Measurements from ENCODE around the gene MED8. TPM values are rescaled to one million over a fixed set of nuclear protein-coding genes. Genes with fewer than 3 reads are reported as not detected.

The MED8 gene
- total RNA-seq (10 to 100 TPM; 14.5 to 37.8 (median 30.1) TPM), polyA plus RNA-seq (10 to 100 TPM; 28.8 to 53.8 TPM), total RNA-seq (10.4 reads per million, percentile 36 among the genes with 10 or more reads in this experiment)

- ATAC-seq, result peak; percentile 98
- intact Hi-C loops (cut with micrococcal nuclease), result loop anchor here (1.0 to 10.0 kb wide), 5 partner anchors 21 to 265 kb away; partner anchors contain the start of genes CDC20 (in 2 of the 2), ELOVL1 (in 2 of the 2), KDM4A (in 2 of the 2) and CFAP57 (in 1 of the 2)
- ChIA-PET CTCF (interaction anchor here (1.0 to 1.9 kb wide), 4 partner anchors 11 to 163 kb away, joined by 3 to 6 read pairs (median 4); partner anchors contain the start of gene ELOVL1), POLR2A (interaction anchor here (1.0 to 3.8 kb wide), 10 partner anchors 12 to 218 kb away, joined by 3 to 23 read pairs (median 4); partner anchors contain the start of genes CDC20, CFAP57, EBNA1BP2 and ELOVL1)
- peaks cover 20 to 21% of the 10 kb centered on the region in 2 donors for H3K4me1 ChIP-seq (ENCODE audit: control insufficient read depth in 2 of 2, insufficient read depth in 2 of 2, low read length in 2 of 2)
- peak within 1 kb of the TSS; percentile 95 to 100 (median 99) for H3K27ac Mint-ChIP-seq
- peak within 1 kb of the TSS; percentile 93 for H3K27ac ChIP-seq (ENCODE audit: low read depth, low read length)
- peak; percentile 75 to 91 (median 88) for DNase-seq
- peaks cover 13 to 40% (median 16%) of the 10 kb centered on the region in 3 experiments for H3K36me3 ChIP-seq (ENCODE audit: control insufficient read depth in 2 of 3, insufficient read depth in 3 of 3, low read length in 3 of 3)
- H3K4me1 Mint-ChIP-seq, result peaks cover 42 to 69% (median 56%) of the 10 kb centered on the region in 7 donors
- no peaks in the 10 kb centered on the region for H3K9me3 ChIP-seq (ENCODE audit: control insufficient read depth in 2 of 3, low read length in 3 of 3)
- H3K9me3 Mint-ChIP-seq, result no peaks in the 10 kb centered on the region
- H3K4me3 Mint-ChIP-seq, result peak within 1 kb of the TSS; percentile 95 to 100 (median 100)
- H3K4me3 ChIP-seq (ENCODE audit: low read length), result peak within 1 kb of the TSS; percentile 96
- no peaks in the 10 kb centered on the region for H3K27me3 Mint-ChIP-seq
- no peaks in the 10 kb centered on the region for H3K27me3 ChIP-seq (ENCODE audit: control insufficient read depth in 2 of 2, insufficient read depth in 2 of 2, low read length in 2 of 2)
- peaks cover 10 to 21% (median 15%) of the 10 kb centered on the region in 5 donors for H3K36me3 Mint-ChIP-seq
Measured at GRCh38 chr1:43389326-43390313, at the start of gene MED8, which contains the start of gene SZT2. MED8 (minus strand) TSS chr1:43389800; CDS start chr1:43389764, 36 bp downstream. SZT2 (plus strand) TSS chr1:43389899; CDS start chr1:43389969, 70 bp downstream.

- no peaks in the 10 kb centered on the region for H3K9me3 ChIP-seq (ENCODE audit: control insufficient read depth in 2 of 3, low read length in 3 of 3)
- no peaks in the 10 kb centered on the region for H3K27me3 ChIP-seq (ENCODE audit: control insufficient read depth in 2 of 2, insufficient read depth in 2 of 2, low read length in 2 of 2)
- ChIA-PET POLR2A (interaction anchor here (0.9 to 1.7 kb wide), 2 partner anchors 15 to 23 kb away, joined by 3 to 9 read pairs; partner anchors contain the start of gene HYI), CTCF (no interaction called here)
- H3K4me1 ChIP-seq (ENCODE audit: control insufficient read depth in 2 of 2, insufficient read depth in 2 of 2, low read length in 2 of 2), result no peaks in the 10 kb centered on the region
- H3K4me1 Mint-ChIP-seq, result peaks cover 0 to 7% (median 0%) of the 10 kb centered on the region in 7 donors
- H3K27me3 Mint-ChIP-seq, result no peaks in the 10 kb centered on the region
- H3K4me3 Mint-ChIP-seq, result no peak overlapping the region
- peaks cover 10 to 93% (median 20%) of the 10 kb centered on the region in 3 experiments for H3K36me3 ChIP-seq (ENCODE audit: control insufficient read depth in 2 of 3, insufficient read depth in 3 of 3, low read length in 3 of 3)
- DNase-seq (no peak), ATAC-seq (no peak)
- no peak overlapping the region for H3K4me3 ChIP-seq (ENCODE audit: low read length)
- no peak overlapping the region for H3K27ac ChIP-seq (ENCODE audit: low read depth, low read length)
- intact Hi-C loops (cut with micrococcal nuclease), result no loop called here
- no peaks in the 10 kb centered on the region for H3K9me3 Mint-ChIP-seq
- peak overlapping the region in 2 of 9 donors; percentile 55 to 61 for H3K27ac Mint-ChIP-seq
- peaks cover 0 to 66% (median 6%) of the 10 kb centered on the region in 5 donors for H3K36me3 Mint-ChIP-seq
Measured at GRCh38 chr1:43438953-43439581, 49.5 kb upstream of the MED8 start.

- Histone ChIP-seq H3K36me3 (ENCODE audit: control insufficient read depth in 2 of 3, insufficient read depth in 3 of 3, low read length in 3 of 3) (peaks cover 7 to 93% (median 20%) of the 10 kb centered on the region in 3 experiments), H3K27ac (ENCODE audit: low read depth, low read length) (no peak overlapping the region), H3K4me3 (ENCODE audit: low read length) (no peak overlapping the region), H3K9me3 (ENCODE audit: control insufficient read depth in 2 of 3, low read length in 3 of 3) (no peaks in the 10 kb centered on the region), H3K27me3 (ENCODE audit: control insufficient read depth in 2 of 2, insufficient read depth in 2 of 2, low read length in 2 of 2) (no peaks in the 10 kb centered on the region), H3K4me1 (ENCODE audit: control insufficient read depth in 2 of 2, insufficient read depth in 2 of 2, low read length in 2 of 2) (no peaks in the 10 kb centered on the region)
- Mint-ChIP-seq H3K4me3 (no peak overlapping the region), H3K9me3 (no peaks in the 10 kb centered on the region), H3K36me3 (peaks cover 0 to 66% (median 6%) of the 10 kb centered on the region in 5 donors), H3K4me1 (peaks cover 0 to 7% (median 0%) of the 10 kb centered on the region in 7 donors), H3K27me3 (no peaks in the 10 kb centered on the region), H3K27ac (peak overlapping the region in 2 of 9 donors; percentile 33 to 55)
- ChIA-PET CTCF (no interaction called here), POLR2A (no interaction called here)
- no peak for ATAC-seq
- intact Hi-C loops (cut with micrococcal nuclease), result no loop called here
- no peak for DNase-seq
Measured at GRCh38 chr1:43438576-43438952, 49.0 kb upstream of the MED8 start.

- no peak overlapping the region for H3K4me3 Mint-ChIP-seq
- ATAC-seq, result no peak
- Histone ChIP-seq H3K4me3 (ENCODE audit: low read length) (no peak overlapping the region), H3K27ac (ENCODE audit: low read depth, low read length) (no peak overlapping the region), H3K9me3 (ENCODE audit: control insufficient read depth in 2 of 3, low read length in 3 of 3) (no peaks in the 10 kb centered on the region), H3K36me3 (ENCODE audit: control insufficient read depth in 2 of 3, insufficient read depth in 3 of 3, low read length in 3 of 3) (peaks cover 3 to 93% (median 15%) of the 10 kb centered on the region in 3 experiments), H3K4me1 (ENCODE audit: control insufficient read depth in 2 of 2, insufficient read depth in 2 of 2, low read length in 2 of 2) (no peaks in the 10 kb centered on the region), H3K27me3 (ENCODE audit: control insufficient read depth in 2 of 2, insufficient read depth in 2 of 2, low read length in 2 of 2) (no peaks in the 10 kb centered on the region)
- DNase-seq, result no peak
- intact Hi-C loops (cut with micrococcal nuclease), result no loop called here
- ChIA-PET POLR2A (no interaction called here), CTCF (no interaction called here)
- H3K9me3 Mint-ChIP-seq, result no peaks in the 10 kb centered on the region
- peak overlapping the region in 2 of 9 donors; percentile 33 to 70 for H3K27ac Mint-ChIP-seq
- H3K27me3 Mint-ChIP-seq, result no peaks in the 10 kb centered on the region
- peaks cover 0 to 63% (median 6%) of the 10 kb centered on the region in 5 donors for H3K36me3 Mint-ChIP-seq
- peaks cover 0 to 7% (median 0%) of the 10 kb centered on the region in 7 donors for H3K4me1 Mint-ChIP-seq
Measured at GRCh38 chr1:43438006-43438405, 48.4 kb upstream of the MED8 start.

GRCh38 chr1:43437031-43437973 is 47.7 kb upstream of the MED8 start:
- POLR2A ChIA-PET, result no interaction called here
- Histone ChIP-seq H3K27me3 (ENCODE audit: control insufficient read depth in 2 of 2, insufficient read depth in 2 of 2, low read length in 2 of 2) (no peaks in the 10 kb centered on the region), H3K36me3 (ENCODE audit: control insufficient read depth in 2 of 3, insufficient read depth in 3 of 3, low read length in 3 of 3) (peaks cover 3 to 93% (median 11%) of the 10 kb centered on the region in 3 experiments), H3K4me1 (ENCODE audit: control insufficient read depth in 2 of 2, insufficient read depth in 2 of 2, low read length in 2 of 2) (no peaks in the 10 kb centered on the region), H3K27ac (ENCODE audit: low read depth, low read length) (no peak overlapping the region), H3K4me3 (ENCODE audit: low read length) (no peak overlapping the region), H3K9me3 (ENCODE audit: control insufficient read depth in 2 of 3, low read length in 3 of 3) (no peaks in the 10 kb centered on the region)
- no peaks in the 10 kb centered on the region for H3K27me3 Mint-ChIP-seq
- intact Hi-C loops (cut with micrococcal nuclease), result no loop called here
- H3K9me3 Mint-ChIP-seq, result no peaks in the 10 kb centered on the region
- CTCF ChIA-PET, result no interaction called here
- peak overlapping the region in 2 of 9 donors; percentile 48 to 53 for H3K27ac Mint-ChIP-seq
- H3K36me3 Mint-ChIP-seq, result peaks cover 0 to 63% (median 6%) of the 10 kb centered on the region in 5 donors
- H3K4me3 Mint-ChIP-seq, result no peak overlapping the region
- DNase-seq (no peak), ATAC-seq (no peak)
- peaks cover 0 to 7% (median 0%) of the 10 kb centered on the region in 7 donors for H3K4me1 Mint-ChIP-seq

All from naive thymus-derived CD4-positive, alpha-beta T cell (primary cell).